GM18858 (cell line): ENCODE data around the gene PWWP2B.

Experiments used
- ATAC-seq: cut with Tn5 transposase; IDR thresholded peaks from one replicate; pipeline ENCODE4 v1.9.1; 2021; ENCODE audit not compliant: unreplicated experiment

The PWWP2B gene

DNA sequence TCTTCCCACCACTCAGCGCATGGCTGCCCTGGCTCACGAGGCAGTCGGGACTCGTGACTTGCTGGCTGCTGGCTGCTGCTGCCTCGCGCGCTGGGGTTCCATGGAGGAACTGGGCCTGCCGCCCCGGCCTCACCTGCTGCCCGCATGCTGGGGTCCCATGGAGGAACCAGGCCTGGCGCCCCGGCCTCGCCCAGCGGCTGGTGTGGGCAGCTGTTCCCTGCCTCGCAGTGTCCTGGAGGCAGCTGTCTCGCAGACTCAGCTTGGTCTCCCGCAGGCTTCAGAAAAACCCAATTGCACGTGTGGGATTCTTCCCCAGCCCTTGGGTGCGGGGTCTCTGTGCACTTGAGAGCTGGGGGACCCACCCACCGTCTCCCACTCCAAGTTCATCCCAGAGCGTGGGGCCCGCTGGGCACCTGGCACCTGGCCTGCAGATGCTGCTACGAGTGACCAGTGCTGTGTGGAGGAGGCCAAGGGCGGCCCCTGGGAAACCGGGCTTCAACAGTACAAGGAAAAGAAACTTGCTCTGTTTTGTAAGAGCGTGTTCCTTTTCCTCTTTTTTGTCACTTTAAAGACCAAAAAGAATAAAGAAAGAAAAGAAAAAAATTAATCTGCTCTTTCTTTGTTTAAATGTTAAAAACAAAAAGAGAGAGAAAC lies 20.4 kb downstream of the PWWP2B start:
- ATAC-seq = no peak

- ATAC-seq = no peak
These were observed 21.0 kb downstream of the PWWP2B start for GRCh38 chr10:132417957-132418441.

- no peak for ATAC-seq
These were observed 21.8 kb downstream of the PWWP2B start for GRCh38 chr10:132418527-132419416.

- ATAC-seq = no peak
These were observed 22.8 kb downstream of the PWWP2B start for GRCh38 chr10:132419538-132420468.

- no peak for ATAC-seq
These were observed 23.5 kb downstream of the PWWP2B start for GRCh38 chr10:132420469-132420980.

- ATAC-seq = no peak
These were observed 24.2 kb downstream of the PWWP2B start for GRCh38 chr10:132420981-132421846.

GRCh38 chr10:132421847-132422751 lies 25.1 kb downstream of the PWWP2B start:
- no peak for ATAC-seq

DNA sequence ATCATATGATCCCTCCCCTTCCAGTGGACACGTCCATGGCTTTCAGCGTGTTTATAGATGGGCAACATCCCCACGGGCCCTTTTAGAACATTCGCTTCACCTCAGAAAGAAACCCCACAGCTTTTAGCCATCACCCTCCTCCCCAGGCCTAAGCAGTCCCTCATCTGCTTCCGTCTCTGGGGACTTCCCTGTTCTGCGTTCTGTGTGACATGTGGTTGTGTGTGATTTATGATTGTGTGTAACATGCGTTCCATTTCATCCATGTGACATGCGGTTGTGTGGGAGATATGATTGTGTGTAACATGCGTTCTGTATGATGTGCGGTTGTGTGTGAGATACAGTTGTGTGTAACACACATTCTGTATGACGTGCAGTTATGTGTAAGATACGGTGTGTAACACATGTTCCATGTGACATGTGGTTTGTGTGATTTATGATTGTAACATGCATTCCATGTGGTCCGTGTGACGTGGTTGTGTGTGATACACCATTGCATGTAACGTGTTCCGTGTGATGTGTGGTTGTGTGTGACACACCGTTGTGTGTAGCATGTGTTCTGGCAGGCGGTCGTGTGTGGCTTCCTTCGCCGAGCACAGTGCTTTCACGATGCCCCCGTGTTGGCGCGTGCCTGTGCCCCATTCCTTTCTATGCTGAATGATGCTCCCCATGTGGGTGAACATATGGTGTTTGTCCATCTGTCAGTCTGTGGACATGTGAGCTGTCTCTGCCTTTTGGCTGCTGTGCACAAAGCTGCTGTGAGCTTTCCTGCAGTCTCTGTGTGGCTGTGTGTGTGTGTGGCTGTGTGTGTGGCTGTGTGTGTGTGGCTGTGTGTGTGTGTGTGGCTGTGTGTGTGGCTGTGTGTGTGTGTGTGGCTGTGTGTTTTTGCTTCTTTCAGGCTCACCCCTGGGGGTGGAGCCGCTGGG lies 26.2 kb downstream of the PWWP2B start:
- ATAC-seq = no peak

DNA sequence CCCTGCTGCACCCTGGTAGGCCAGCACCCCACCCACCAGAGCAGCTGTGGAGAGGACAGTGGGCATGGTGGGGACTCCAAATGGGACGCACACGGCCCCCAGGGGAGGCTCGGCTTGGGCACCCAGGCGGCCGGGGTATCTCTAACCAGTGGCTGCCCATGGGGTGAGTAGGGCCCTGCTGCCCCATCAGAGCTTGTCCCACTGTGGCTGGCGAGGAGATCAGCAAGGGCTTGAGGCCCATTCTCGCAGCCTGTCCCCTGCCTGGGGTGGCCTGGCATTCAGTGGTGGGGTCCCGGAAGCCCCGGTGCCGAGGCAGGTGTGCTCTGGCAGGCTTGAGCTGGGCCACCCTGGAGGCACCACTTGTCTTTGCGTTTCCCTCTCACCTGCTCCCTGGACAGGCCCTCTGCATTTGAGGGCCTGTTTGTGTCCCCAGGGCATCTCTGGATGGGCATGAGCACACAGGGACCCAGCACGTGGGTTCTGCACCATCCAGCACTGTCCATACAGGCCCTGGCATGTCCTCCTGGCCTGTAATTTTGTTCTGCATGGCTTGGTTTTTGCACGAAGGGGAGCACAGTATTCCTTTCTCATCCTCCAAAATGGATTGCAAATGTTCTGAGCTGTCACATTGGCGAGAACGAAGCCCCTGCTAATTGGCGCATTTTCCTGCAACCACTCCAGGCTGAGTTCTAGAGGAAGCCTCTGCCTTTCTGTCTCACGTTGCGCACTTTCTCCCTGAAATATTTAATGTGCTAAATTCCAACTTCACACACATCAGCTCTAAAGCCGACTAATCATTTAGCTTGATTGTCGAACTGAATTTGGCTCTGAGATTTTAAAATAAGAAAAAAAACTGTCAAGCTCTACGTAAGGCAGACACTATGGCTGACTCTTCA lies 27.2 kb downstream of the PWWP2B start:
- no peak for ATAC-seq

- no peak for ATAC-seq
These were observed 28.2 kb downstream of the PWWP2B start for GRCh38 chr10:132425029-132425756.

- ATAC-seq = no peak
These were observed 28.8 kb downstream of the PWWP2B start for GRCh38 chr10:132425757-132426155.

DNA sequence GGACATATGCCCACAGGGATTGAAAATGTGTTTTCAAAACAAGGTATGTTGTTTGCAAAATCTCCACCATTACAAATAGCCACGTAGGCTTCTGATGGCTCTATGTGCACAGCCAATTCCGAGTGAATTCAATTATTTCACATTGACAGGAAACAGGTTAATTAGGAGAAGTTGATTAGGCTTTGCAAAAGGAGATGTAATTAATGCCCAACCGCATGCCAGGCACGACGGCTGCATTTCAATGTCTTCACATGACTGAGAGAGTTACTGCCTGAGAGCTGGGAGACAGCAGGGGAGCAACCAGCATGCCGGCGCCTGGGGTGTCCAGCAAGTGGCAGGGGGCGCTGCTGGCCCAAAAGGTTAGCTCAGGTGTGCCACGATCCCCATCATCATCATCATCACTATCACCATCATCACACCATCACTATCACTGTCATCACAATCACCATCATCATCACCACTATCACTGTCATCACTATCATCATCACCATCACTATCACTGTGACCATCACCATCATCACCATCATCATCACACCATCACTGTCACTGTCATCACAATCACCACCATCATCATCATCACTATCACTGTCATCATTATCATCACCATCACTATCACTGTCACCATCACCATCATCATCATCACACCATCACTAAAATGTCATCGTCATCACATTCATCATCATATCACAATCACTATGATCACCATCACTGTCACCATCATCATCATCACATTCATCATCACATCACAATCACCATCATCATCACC lies 30.2 kb downstream of the PWWP2B start:
- ATAC-seq = no peak

DNA sequence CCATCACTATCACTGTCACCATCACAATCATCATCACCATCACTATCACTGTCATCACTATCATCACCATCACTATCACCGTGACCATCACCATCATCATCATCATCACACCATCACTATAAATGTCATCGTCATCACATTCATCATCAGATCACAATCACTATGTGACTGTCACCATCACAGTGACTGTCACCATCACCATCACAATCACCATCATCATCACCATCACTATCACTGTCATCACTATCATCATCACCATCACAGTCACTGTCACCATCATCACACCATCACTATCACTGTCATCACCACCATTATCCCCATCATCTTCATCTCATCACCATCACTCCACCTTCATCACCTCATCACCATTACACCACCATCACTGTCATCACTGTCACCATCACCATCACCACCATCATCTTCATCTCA lies 31.0 kb downstream of the PWWP2B start:
- ATAC-seq = no peak

DNA sequence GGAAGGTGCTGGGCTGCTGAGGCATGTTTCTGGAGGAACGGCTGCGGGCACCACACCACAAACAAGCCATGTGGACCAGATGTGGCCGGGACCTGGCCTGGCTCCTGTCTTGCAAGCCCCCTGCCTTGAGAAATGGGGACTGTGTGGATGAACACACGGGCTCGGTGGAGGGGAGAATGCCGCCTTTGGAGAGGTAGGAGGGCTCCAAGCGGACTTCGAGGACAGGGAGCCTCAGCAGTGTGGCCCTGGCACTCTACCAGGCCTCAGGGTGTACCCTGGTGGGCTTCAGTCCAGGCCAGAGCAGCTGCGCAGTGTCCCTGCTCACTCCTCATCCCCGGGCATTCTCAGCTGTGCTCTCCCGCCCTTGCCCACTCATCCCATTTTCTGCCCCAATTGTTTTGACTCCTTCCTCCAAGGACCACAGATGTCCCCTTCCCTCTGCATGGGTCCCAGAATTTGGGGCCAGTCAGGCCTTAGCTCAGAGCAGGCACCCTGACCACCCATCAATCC lies 31.5 kb downstream of the PWWP2B start:
- no peak for ATAC-seq
